PFSK-1 (cell line): ENCODE data around the gene TPK1.

Experiments
- FOXP2 ChIP-seq: optimal IDR thresholded peaks from 2 replicates; pipeline ENCODE3; 2011; ENCODE audit warnings: borderline replicate concordance, control low read depth, inconsistent platforms; ENCODE audit not compliant: insufficient read depth; ENCODE audit errors: extremely low read length, extremely low read depth
- POLR2AphosphoS5 ChIP-seq: IDR thresholded peaks from 2 replicates; pipeline ENCODE4 v1.6.1; 2012; ENCODE audit warnings: low read depth, mild to moderate bottlenecking, control low read depth, low read length, moderate library complexity
- REST ChIP-seq, 2 experiments: IDR thresholded peaks; 2 replicates each; pipeline versions ENCODE4 v1.6.1 to v1.8.0; 2011 to 2012; ENCODE audit warnings: low read depth in 2 of 2, low read length in 2 of 2, control low read depth in 1 of 2, inconsistent platforms in 1 of 2, mild to moderate bottlenecking in 1 of 2, moderate library complexity in 1 of 2; ENCODE audit not compliant: insufficient read depth in 1 of 2
- SIN3A ChIP-seq: IDR thresholded peaks from 2 replicates; pipeline ENCODE4 v1.6.1; 2012; ENCODE audit warnings: mild to moderate bottlenecking, low read length, moderate library complexity, borderline replicate concordance; ENCODE audit not compliant: insufficient read depth
- TAF1 ChIP-seq: IDR thresholded peaks from 2 replicates; pipeline ENCODE4 v1.6.1; 2012; ENCODE audit warnings: low read length, control low read depth, borderline replicate concordance; ENCODE audit not compliant: insufficient read depth

TPK1 gene

DNA sequence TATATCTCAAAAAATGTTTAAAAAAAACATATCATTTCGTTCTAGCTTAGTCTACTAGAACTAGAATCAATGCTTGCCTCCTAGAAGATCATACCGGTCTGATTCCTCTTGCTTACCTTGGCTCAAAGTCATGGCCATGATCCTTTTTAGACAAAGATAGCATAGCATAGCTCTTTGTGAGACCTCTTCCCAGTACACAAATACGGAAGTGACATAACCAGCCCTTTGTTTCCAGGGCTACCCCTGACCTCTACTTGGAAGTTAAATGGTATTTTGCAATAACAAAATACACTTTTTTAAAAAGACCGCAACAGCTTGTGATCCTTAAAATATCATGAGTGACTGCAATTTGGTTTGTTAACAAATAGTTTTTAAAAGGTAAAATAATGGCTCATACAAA is 301.7 kb downstream of the TPK1 start:
- TF ChIP-seq POLR2AphosphoS5 (no peak), REST (IDR thresholded peaks at IDR 0.05; ENCODE audit: insufficient read depth in 1 of 2, low read depth in 2 of 2, low read length in 2 of 2) (no peak), SIN3A (no peak), TAF1 (no peak), FOXP2 (no peak)

DNA sequence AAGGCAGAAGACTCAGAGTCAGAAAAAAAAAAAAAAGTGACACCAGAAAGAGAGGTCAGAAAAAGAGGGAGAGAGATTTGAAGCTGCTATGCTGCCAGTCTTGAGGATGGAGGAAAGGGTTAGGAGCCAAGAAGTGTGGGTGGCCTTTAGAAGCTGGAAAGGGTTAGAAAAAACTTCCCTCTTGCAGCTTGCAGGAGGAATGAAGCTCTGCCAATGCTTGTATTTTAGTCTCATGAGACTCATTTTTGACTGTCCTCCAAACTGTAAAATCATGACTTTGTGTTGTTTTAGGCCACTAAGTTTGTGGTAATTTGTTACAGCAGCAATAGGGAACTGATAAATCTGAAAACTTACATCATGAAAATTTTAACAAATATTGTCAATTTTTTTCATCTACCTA is 304.7 kb downstream of the TPK1 start:
- TF ChIP-seq TAF1 (no peak), POLR2AphosphoS5 (no peak), FOXP2 (no peak), SIN3A (no peak), REST (IDR thresholded peaks at IDR 0.05; ENCODE audit: insufficient read depth in 1 of 2, low read depth in 2 of 2, low read length in 2 of 2) (no peak)

GRCh38 chr7:144529269-144529926 is 306.5 kb downstream of the TPK1 start:
- no peak for TF ChIP-seq REST (IDR thresholded peaks at IDR 0.05; ENCODE audit: insufficient read depth in 1 of 2, low read depth in 2 of 2, low read length in 2 of 2)
- no peak for TF ChIP-seq POLR2AphosphoS5
- TF ChIP-seq FOXP2, result no peak
- no peak for TF ChIP-seq TAF1
- TF ChIP-seq SIN3A, result no peak

DNA sequence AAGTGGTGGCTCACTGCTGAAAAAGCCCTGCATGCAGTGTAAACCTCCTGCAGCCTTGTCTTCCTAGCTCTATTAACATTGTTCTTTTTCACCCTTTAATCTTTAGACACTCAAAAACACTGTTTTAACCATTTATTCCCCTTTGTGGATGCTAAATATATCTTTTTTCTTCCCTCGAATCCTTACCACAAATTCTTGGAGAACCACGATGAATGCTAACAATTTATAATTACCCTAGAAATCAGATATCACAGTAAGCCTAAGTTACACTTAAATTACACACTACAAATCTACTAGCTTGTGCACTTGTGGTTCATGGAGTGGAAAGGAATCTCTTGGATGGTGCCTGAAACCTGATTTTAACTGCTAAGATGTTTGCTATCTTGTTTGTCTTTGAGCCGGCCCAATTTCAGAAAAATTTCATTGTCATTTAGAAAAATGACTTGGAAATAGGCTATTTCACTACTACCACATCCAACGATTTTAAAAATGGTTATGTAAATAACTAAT is 307.3 kb downstream of the TPK1 start:
- TF ChIP-seq TAF1 (no peak), REST (IDR thresholded peaks at IDR 0.05; ENCODE audit: insufficient read depth in 1 of 2, low read depth in 2 of 2, low read length in 2 of 2) (no peak), POLR2AphosphoS5 (no peak), SIN3A (no peak), FOXP2 (no peak)

DNA sequence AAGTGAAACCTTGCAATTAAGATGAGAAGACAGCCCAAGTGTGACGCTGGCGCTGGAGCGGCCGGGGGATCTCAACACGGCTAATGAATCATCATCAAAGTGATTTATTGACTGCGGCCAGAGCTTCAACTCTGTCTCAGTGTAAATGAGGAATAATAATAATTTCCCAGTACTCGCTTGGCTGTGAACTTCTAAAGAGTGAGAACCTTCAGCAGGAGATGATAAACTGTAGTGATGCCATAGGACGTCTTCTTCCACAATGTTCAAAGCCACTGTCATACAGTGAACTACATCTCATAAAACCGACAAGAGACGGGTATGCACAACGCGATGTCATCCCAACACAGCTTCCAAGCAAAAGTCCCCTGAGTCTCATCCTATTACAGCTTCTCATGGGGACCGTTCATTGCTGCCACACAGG is 308.8 kb downstream of the TPK1 start:
- TF ChIP-seq REST (IDR thresholded peaks at IDR 0.05; ENCODE audit: insufficient read depth in 1 of 2, low read depth in 2 of 2, low read length in 2 of 2), result no peak
- TF ChIP-seq TAF1, result no peak
